Ramos (cell line): ENCODE data around the gene HBD.

Experiments used
- in situ Hi-C: fragments of 300-500 bp; cut with MboI; formaldehyde crosslinking; loops from one replicate; pipeline ENCODE4 v1.14.3; 2022; ENCODE audit warnings: low sequenced_read_pairs; ENCODE audit not compliant: unreplicated experiment

The HBD gene

GRCh38 chr11:5196731-5197130 is 37.6 kb downstream of the HBD start:
- in situ Hi-C loops = no loop called here

- in situ Hi-C loops = no loop called here
Measured at GRCh38 chr11:5196067-5196466, 38.2 kb downstream of the HBD start.

GRCh38 chr11:5192738-5193137 is 41.5 kb downstream of the HBD start:
- in situ Hi-C loops = no loop called here

- in situ Hi-C loops = no loop called here
Measured at GRCh38 chr11:5188201-5188600, 46.1 kb downstream of the HBD start.
